ENCODE data around the gene NFIC.

Gene NFIC

DNA sequence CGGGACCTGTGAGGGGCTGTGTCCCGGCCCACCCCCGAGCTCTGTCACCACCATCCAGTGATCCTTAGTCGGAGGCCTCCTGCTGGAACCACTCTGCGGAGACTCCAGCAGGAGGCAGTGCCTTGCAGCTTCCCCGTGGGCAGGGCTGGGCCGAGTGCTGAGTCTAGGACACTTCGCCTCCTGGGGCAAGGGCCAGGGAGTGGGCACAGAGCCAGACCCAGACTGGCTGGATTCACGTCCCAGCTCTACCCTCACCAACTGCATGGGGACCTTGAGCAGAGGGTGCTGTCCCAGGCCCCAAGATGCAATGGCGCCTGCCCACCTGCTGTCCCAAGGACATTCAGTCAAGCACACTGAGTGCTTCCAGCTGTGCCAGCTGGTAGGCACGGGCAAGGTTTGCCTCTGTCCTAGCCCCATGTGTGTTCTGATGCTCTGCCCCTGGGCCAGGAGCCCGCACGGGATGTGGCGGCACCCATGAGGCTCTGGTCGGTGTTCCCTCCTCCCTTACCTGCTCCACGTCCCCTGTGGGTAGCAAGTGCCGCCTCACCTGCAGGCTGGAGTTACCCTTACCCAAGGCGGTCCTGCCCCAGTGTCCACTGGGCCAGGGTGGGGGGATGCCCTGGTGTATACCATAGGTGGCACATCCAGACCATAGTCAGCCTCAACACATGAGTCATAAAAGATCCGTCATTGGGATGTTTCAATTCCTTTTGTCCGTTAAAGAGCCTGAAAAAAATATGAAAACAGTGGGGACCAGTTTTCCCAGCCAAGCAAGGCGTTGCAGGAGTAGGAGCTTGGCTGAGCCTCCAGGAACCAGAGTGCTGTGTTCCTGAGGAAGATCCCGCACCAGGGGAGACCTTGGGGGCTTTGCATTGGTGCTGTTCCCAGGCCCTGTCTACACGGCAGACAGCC lies 147.1 kb downstream of the NFIC start:
- DNase-seq = no peak

DNA sequence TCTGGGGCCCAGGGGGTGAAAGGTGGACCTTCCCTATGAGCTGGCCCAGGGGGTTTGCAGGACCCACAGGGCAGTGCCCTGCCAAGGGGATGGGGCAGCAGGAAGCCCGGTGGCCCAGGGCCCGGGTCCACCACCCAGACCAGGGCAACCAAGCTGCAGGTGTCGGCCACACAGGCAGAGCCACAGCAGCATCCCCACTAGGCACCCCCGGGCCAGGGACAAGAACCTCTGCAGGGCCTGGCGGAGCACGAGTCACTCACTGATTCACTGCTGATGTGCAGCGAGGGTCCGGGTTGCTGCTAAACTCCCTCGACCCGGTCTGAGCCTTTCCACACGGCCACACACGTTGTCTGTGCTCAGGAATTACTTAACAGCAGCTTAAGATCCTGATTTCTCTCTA lies 148.5 kb downstream of the NFIC start:
- DNase-seq = peak; percentile 39

DNA sequence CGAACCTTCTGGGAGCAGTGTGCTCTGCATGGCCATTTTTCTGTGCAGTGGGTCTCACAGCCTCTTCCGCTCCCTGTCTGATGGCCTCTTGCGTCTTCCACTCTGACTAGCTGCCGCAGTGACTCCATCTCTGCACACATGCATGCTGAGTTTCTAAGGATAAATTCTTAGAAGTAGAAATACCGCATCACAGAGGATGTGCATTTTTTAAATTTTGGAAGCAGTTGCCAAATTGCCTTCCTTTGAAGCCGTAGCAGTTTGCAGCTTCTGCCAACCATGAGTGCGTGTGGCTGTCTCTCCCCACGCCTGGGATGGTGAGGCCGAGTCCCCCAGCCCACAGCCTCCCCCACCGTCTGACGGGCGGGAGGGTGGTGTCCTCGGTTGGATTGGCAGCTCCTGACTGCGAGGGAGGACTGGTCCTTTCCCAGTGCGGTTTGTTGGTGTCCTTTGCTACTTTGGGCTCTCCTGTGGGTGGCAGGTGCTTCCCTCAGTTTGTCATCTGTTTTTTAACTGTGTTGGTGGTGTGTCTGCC lies 149.6 kb downstream of the NFIC start:
- no peak for DNase-seq

DNA sequence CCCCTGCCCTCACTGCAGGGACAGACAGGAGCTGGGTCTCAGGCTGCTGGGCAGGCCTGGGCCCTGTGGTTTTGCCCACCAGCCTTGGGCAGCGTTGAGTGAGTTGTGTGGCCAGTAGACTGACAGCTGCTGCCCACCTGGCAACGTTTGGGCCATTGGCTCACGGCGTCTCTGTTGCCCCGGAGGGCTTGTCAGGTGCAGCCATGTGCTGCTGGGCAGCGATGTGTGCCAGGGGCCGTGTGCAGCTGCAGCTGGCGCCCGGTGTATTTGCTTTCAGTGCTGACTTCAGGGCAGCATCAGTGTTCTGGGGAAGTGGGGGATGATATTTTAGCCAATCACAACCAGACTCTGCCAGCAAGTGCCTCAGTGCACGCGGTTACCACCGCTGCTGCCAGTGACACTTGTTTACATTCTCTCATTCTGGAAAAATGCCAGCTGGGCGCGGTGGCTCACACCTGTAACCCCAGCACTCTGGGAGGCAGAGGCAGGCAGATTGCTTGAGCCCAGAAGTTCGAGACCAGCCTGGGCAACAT lies 150.4 kb downstream of the NFIC start:
- DNase-seq = no peak

DNA sequence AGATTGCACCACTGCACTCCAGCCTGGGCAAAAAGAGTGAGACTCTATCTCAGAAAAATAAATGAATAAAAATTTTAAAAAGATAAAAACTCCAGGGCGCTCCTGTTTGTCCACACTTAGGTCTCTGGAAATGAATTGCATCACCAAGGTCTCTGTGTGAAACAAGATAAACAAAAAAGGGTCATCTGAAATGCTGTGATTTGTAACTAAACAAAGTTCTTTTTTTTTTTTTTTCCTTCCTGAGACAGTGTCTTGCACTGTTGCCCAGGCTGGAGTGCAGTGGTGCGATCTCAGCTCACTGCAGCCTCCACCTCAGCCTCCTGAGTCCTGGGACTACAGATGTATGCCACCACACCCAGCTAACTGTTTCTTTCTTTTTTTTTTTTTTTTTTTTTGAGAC lies 151.3 kb downstream of the NFIC start:
- DNase-seq = no peak

DNA sequence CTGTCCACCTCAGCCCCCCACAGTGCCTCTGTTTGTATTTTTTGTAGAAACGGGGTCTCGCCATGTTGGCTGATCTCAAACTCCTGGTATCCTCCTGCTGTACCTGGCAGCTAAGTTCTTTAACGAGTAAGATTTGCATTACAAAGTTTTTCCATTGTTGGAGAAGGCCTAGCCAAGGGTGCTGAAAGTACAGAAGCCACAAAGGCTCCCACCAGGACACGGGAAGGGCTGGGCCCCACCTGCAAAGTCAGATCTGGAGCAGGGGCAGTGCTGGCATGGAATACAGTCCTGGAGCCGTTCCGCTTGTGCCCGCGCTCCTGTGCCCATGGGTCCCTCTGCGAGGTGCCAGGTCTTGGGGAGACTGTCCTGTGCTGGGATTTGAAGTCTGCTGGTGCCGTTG lies 151.9 kb downstream of the NFIC start:
- no peak for DNase-seq

DNA sequence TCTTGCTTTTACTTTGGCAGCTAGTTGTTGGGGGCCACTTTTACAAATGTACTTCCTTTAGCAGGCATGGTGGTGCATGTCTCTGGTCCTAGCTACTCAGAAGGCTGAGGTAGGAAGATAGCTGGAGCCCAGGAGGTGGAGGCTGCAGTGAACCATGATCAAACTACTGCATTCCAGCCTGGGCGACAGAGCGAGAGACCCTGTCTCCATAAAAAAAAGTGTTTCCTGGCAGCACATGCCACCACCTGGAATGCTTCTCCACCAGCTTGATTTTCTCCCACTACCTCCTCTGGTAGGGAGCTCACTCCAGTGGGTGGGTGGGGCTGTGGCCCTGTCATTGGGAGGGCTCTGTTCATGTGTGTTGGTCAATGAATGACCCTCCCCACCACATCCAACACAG lies 152.3 kb downstream of the NFIC start:
- DNase-seq = no peak
